ENCODE data around the gene KLHL29. TPM values are rescaled to one million over a fixed set of nuclear protein-coding genes. Genes with fewer than 3 reads are reported as not detected.

The KLHL29 gene
- total RNA-seq, 1 donor: 14.7 TPM

GRCh38 chr2:23711979-23712755, 327.2 kb downstream of the KLHL29 start:
- no peak for TF ChIP-seq CTCF (IDR thresholded peaks at IDR 0.05; ENCODE audit: insufficient read depth, low read depth, low read length)
- H3K4me3 ChIP-seq (ENCODE audit: low read depth, low read length): no peak overlapping the region
- peak; percentile 65 for DNase-seq (ENCODE audit: low read depth)

GRCh38 chr2:23712756-23713151, 327.8 kb downstream of the KLHL29 start:
- H3K4me3 ChIP-seq (ENCODE audit: low read depth, low read length): no peak overlapping the region
- no peak for TF ChIP-seq CTCF (IDR thresholded peaks at IDR 0.05; ENCODE audit: insufficient read depth, low read depth, low read length)
- DNase-seq (ENCODE audit: low read depth): no peak

GRCh38 chr2:23713351-23713750, 328.4 kb downstream of the KLHL29 start:
- DNase-seq (ENCODE audit: low read depth): peak; percentile 17
- H3K4me3 ChIP-seq (ENCODE audit: low read depth, low read length): no peak overlapping the region
- no peak for TF ChIP-seq CTCF (IDR thresholded peaks at IDR 0.05; ENCODE audit: insufficient read depth, low read depth, low read length)

- no peak for DNase-seq (ENCODE audit: low read depth)
- no peak overlapping the region for H3K4me3 ChIP-seq (ENCODE audit: low read depth, low read length)
- no peak for TF ChIP-seq CTCF (IDR thresholded peaks at IDR 0.05; ENCODE audit: insufficient read depth, low read depth, low read length)
These were observed 334.1 kb downstream of the KLHL29 start for GRCh38 chr2:23718931-23719700.

- no peak for TF ChIP-seq CTCF (IDR thresholded peaks at IDR 0.05; ENCODE audit: insufficient read depth, low read depth, low read length)
These were observed 334.7 kb downstream of the KLHL29 start for GRCh38 chr2:23719716-23720115.

GRCh38 chr2:23720705-23721453, 335.9 kb downstream of the KLHL29 start:
- TF ChIP-seq CTCF (IDR thresholded peaks at IDR 0.05; ENCODE audit: insufficient read depth, low read depth, low read length): no peak
- no peak overlapping the region for H3K4me3 ChIP-seq (ENCODE audit: low read depth, low read length)
- no peak for DNase-seq (ENCODE audit: low read depth)

More at GRCh38 chr2:23719716-23720115, 334.7 kb downstream of the KLHL29 start:
- no peak overlapping the region for H3K4me3 ChIP-seq (ENCODE audit: low read depth, low read length)
- DNase-seq (ENCODE audit: low read depth): no peak

Measured in fibroblast of villous mesenchyme (primary cell).